ENCODE results near the gene LY9. TPM values are rescaled to one million over a fixed set of nuclear protein-coding genes. Genes with fewer than 3 reads are reported as not detected.

The LY9 gene
- total RNA-seq, 4 donors from 2014 or later = 1.6 to 39.6 (median 3.6) TPM

DNA sequence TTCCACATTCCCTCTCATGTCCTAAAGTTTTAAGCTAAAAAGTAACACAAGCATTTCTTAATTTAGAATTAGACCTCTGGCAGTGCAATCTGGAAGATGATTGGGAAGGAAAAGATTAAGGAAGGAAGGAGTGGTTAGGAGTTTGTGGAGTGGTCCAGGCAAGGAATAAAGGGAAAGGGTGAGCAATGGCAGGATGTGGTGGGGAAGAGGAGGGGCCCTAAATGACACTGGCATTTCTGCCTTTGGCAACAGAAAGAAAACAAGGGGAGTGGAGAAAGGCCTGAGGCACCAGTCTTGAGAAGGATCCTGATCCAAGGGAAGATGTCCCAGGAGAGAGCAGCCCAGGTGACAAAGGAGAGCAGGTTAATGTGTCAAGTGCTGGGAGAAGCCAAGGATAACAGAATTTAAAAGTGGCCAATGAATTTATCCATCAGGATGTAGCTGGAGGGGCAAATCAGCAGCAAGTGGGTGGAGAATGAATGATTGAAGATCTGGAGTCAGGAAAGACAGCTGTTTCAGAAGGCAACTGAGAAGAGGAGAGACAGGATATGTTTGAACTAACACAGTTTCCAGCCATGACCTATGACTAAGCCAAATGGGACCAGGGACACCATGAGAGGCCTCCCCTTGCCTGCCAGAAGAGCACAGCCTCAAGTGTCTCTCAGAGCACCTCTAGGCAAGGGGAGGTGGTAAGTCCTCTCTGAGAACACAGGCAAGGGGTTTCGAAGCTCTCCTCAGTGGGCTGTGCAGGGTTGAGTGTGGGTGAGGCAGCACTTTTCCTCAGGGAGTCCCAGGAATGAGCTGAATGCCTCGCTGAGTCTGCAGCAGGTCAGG is 20.9 kb upstream of the LY9 start:
- Histone ChIP-seq H3K27ac (no peak overlapping the region), H3K36me3 (no peaks in the 10 kb centered on the region), H3K4me1 (no peaks in the 10 kb centered on the region), H3K9me3 (no peaks in the 10 kb centered on the region), H3K27me3 (no peaks in the 10 kb centered on the region), H3K4me3 (no peak overlapping the region)
- no peak for DNase-seq
- TF ChIP-seq POLR2A (IDR thresholded peaks at IDR 0.05) = no peak
- TF ChIP-seq, protein P1, sequence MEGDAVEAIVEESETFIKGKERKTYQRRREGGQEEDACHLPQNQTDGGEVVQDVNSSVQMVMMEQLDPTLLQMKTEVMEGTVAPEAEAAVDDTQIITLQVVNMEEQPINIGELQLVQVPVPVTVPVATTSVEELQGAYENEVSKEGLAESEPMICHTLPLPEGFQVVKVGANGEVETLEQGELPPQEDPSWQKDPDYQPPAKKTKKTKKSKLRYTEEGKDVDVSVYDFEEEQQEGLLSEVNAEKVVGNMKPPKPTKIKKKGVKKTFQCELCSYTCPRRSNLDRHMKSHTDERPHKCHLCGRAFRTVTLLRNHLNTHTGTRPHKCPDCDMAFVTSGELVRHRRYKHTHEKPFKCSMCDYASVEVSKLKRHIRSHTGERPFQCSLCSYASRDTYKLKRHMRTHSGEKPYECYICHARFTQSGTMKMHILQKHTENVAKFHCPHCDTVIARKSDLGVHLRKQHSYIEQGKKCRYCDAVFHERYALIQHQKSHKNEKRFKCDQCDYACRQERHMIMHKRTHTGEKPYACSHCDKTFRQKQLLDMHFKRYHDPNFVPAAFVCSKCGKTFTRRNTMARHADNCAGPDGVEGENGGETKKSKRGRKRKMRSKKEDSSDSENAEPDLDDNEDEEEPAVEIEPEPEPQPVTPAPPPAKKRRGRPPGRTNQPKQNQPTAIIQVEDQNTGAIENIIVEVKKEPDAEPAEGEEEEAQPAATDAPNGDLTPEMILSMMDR (IDR thresholded peaks at IDR 0.05) = no peak

DNA sequence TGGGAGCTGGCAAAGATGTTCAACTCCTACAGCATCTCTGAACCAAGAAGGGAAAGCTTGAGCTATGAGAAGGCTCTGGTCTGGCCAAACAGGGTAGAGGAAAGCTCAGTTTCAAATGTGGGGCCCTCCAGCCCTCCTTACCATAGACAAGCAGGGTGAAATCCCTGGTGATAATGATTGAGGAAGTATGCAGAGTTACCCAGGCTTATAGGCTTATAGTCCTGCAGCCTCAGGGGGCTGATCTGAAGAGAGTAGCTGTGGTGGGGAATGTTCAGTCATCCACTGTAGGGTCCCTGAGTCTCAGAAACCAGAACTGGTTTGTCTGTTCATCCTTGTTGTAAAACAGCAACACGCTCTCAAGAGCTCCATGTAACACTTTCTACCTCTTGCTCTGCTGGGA is 19.8 kb upstream of the LY9 start:
- TF ChIP-seq, protein P1 (IDR thresholded peaks at IDR 0.05) = no peak
- H3K27me3 ChIP-seq = no peaks in the 10 kb centered on the region
- H3K36me3 ChIP-seq = no peaks in the 10 kb centered on the region
- no peak overlapping the region for H3K4me3 ChIP-seq
- H3K9me3 ChIP-seq = no peaks in the 10 kb centered on the region
- H3K4me1 ChIP-seq = peaks cover 0 to 5% (median 2%) of the 10 kb centered on the region in 4 donors
- no peak overlapping the region for H3K27ac ChIP-seq
- DNase-seq = no peak

DNA sequence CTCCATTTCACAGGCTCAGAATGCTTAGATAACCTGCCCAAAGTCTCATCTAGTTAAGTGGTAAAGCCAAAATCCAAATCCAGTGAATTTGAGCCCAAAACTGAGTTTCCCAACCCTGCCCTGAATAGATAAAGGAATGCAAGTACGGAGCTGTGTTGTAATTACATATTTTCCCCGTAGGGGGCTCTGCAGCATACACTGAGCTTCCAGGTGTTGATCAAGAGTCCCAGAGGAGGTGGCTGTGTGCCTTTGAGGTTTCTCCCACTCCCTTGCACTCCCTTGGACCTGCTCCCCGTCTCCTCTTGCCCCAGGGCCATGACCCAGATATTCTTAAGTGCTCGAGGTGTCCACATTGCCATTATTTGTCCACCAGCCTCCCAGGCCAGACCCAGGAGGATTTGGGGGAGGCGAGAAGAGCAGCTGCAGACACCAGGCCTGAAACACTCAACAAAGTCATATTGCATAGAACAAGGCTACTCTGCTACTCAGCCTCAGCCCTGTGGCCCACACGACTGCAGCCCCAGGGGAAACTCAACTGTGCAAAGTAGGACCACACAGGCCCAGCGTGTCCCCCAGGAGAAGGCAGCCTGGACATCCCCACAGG is 18.4 kb upstream of the LY9 start:
- no peak overlapping the region for H3K27ac ChIP-seq
- no peak overlapping the region for H3K4me3 ChIP-seq
- peaks cover 0 to 19% (median 10%) of the 10 kb centered on the region in 4 donors for H3K4me1 ChIP-seq
- no peak for TF ChIP-seq POLR2A (IDR thresholded peaks at IDR 0.05)
- TF ChIP-seq, protein P1 (IDR thresholded peaks at IDR 0.05) = peak; percentile 43 to 86 (median 64)
- peak in 2 of 3 donors; percentile 61 to 77 for DNase-seq
- no peaks in the 10 kb centered on the region for H3K27me3 ChIP-seq
- H3K9me3 ChIP-seq = no peaks in the 10 kb centered on the region
- no peaks in the 10 kb centered on the region for H3K36me3 ChIP-seq

DNA sequence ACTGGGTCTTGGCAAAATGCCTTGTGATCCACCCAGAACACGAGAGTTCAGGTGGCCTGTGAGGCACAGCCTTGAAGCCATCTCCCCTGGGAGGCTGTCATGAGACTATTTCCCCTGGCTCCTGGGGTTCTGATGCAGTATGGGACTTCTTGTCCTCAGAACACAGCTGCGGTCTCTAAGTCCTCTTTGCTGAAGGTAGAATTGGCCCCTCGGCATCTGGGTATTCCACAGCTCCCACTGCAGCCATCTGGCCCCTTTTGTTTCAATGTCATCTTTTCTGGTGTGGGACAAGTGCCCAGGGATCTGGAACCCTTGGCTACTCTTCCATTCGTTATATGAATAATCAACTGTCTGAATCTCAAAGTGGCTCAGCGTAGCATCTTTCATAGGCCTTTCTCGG is 17.0 kb upstream of the LY9 start:
- Histone ChIP-seq H3K27me3 (no peaks in the 10 kb centered on the region), H3K4me3 (no peak overlapping the region), H3K27ac (no peak overlapping the region), H3K36me3 (no peaks in the 10 kb centered on the region), H3K4me1 (peaks cover 0 to 22% (median 12%) of the 10 kb centered on the region in 4 donors), H3K9me3 (no peaks in the 10 kb centered on the region)
- TF ChIP-seq, protein P1 (IDR thresholded peaks at IDR 0.05) = no peak
- TF ChIP-seq POLR2A (IDR thresholded peaks at IDR 0.05) = no peak
- no peak for DNase-seq

- Histone ChIP-seq H3K36me3 (no peaks in the 10 kb centered on the region), H3K4me3 (no peak overlapping the region), H3K4me1 (peaks cover 0 to 22% (median 12%) of the 10 kb centered on the region in 4 donors), H3K9me3 (no peaks in the 10 kb centered on the region), H3K27me3 (no peaks in the 10 kb centered on the region), H3K27ac (no peak overlapping the region)
- TF ChIP-seq POLR2A (IDR thresholded peaks at IDR 0.05) = no peak
- TF ChIP-seq, protein P1 (IDR thresholded peaks at IDR 0.05) = peak in 3 of 6 experiments; percentile 18 to 51 (median 38)
- peak in 1 of 3 donors; percentile 68 for DNase-seq
Measured at GRCh38 chr1:160779626-160780397, 16.2 kb upstream of the LY9 start.
